PC-9 (cell line): Measurements from ENCODE around the gene NPR1. TPM values are rescaled to one million over a fixed set of nuclear protein-coding genes. Genes with fewer than 3 reads are reported as not detected.

Source experiments
- BruUV-seq: library from RNA; stranded (reverse); fragments of 400-500 nt; replicated peaks from 2 replicates; lab custom pipeline; 2021; lab: Mats Ljungman, UMichigan
- CTCF ChIA-PET: fragments of 300-600 bp; sonication (Branson Sonifier 250); formaldehyde crosslinking; loops from one replicate; lab custom pipeline; 2022; ENCODE audit warnings: antibody characterized with exemption; lab: Charles Lee
- POLR2A ChIA-PET: fragments of 300-600 bp; sonication (Branson Sonifier 250); formaldehyde crosslinking; loops from one replicate; lab custom pipeline; 2022; ENCODE audit warnings: antibody characterized with exemption; ENCODE audit not compliant: unreplicated experiment; lab: Charles Lee
- DNase-seq, 2 experiments: peaks; one replicate each; pipeline versions ENCODE4 v3.0.0 to v3.0.0-alpha.2; 2015 to 2022; ENCODE audit warnings: mixed read lengths in 1 of 2
- H2AFZ ChIP-seq: fragments of 200-600 bp; sonication (generic); 2 replicates; pipeline ENCODE4 v1.8.1; 2017; ENCODE audit warnings: antibody characterized with exemption
- H3F3A ChIP-seq: fragments of 200-600 bp; sonication (generic); 2 replicates; pipeline ENCODE4 v1.8.1; 2017; ENCODE audit warnings: antibody characterized with exemption, mild to moderate bottlenecking, low read depth; ENCODE audit not compliant: insufficient read depth
- H3K27ac ChIP-seq: fragments of 200-600 bp; sonication (generic); 2 replicates; pipeline ENCODE4 v1.6.1; 2016; ENCODE audit warnings: mixed run types
- H3K27me3 ChIP-seq: fragments of 200-600 bp; sonication (generic); 2 replicates; pipeline ENCODE4 v1.6.1; 2016; ENCODE audit warnings: low read depth, mixed run types; ENCODE audit not compliant: insufficient read depth
- H3K36me3 ChIP-seq: fragments of 200-600 bp; sonication (generic); 2 replicates; pipeline ENCODE4 v1.6.1; 2016; ENCODE audit warnings: low read depth, mixed run types
- H3K4me1 ChIP-seq: fragments of 200-600 bp; sonication (generic); replicated peaks from 2 replicates; pipeline ENCODE4 v1.6.1; 2016; ENCODE audit warnings: mixed run types; ENCODE audit not compliant: insufficient read depth
- H3K4me2 ChIP-seq: fragments of 200-600 bp; sonication (generic); 2 replicates; pipeline ENCODE4 v1.6.1; 2017; ENCODE audit warnings: mixed run types
- H3K4me3 ChIP-seq: fragments of 200-600 bp; sonication (generic); 2 replicates; pipeline ENCODE4 v1.6.1; 2016; ENCODE audit warnings: mixed run types
- H3K79me2 ChIP-seq: fragments of 200-600 bp; sonication (generic); 2 replicates; pipeline ENCODE4 v1.6.1; 2017; ENCODE audit warnings: low read depth, mixed run types
- H3K9me2 ChIP-seq: fragments of 200-600 bp; sonication (generic); 2 replicates; pipeline ENCODE4 v1.8.1; 2017; ENCODE audit warnings: mild to moderate bottlenecking; ENCODE audit not compliant: insufficient read depth
- H3K9me3 ChIP-seq: fragments of 200-600 bp; sonication (generic); 2 replicates; pipeline ENCODE4 v1.8.1; 2016; ENCODE audit warnings: low read depth; ENCODE audit not compliant: insufficient read depth
- H4K20me1 ChIP-seq: fragments of 200-600 bp; sonication (generic); 2 replicates; pipeline ENCODE4 v1.8.1; 2017; ENCODE audit not compliant: insufficient read depth
- EZH2 ChIP-seq: fragments of 200-600 bp; sonication (generic); IDR thresholded peaks from 2 replicates; pipeline ENCODE4 v1.8.0; 2017; ENCODE audit warnings: antibody characterized with exemption, low read depth
- intact Hi-C: fragments of 100-400 bp; cut with micrococcal nuclease; formaldehyde crosslinking; loops from one replicate; pipeline ENCODE4 v1.10.0; 2022; ENCODE audit not compliant: unreplicated experiment
- total RNA-seq: library from RNA; stranded (reverse); gene quantifications from 2 replicates; pipeline ENCODE4 v1.2.3, GENCODE V29; 2021
- TF ChIP-seq, protein P1 (sequence below): fragments of 200-600 bp; sonication (generic); conservative IDR thresholded peaks from 2 replicates; pipeline ENCODE4 v1.6.1; 2017; ENCODE audit warnings: mixed run types, antibody characterized with exemption, mild to moderate bottlenecking, moderate library complexity

NPR1 gene
- total RNA-seq, 1 experiment from 2014 or later, result 0.98 TPM

GRCh38 chr1:153661111-153661708, 17.3 kb upstream of the NPR1 start:
- no peaks in the 10 kb centered on the region for H3K9me2 ChIP-seq
- ChIA-PET POLR2A (interaction anchor here (0.6 kb wide), 1 partner anchor 27 kb away, joined by 6 read pairs; the partner anchor contains the start of gene CHTOP), CTCF (no interaction called here)
- DNase-seq, result no peak
- no peaks in the 10 kb centered on the region for H3K9me3 ChIP-seq
- TF ChIP-seq, protein P1, sequence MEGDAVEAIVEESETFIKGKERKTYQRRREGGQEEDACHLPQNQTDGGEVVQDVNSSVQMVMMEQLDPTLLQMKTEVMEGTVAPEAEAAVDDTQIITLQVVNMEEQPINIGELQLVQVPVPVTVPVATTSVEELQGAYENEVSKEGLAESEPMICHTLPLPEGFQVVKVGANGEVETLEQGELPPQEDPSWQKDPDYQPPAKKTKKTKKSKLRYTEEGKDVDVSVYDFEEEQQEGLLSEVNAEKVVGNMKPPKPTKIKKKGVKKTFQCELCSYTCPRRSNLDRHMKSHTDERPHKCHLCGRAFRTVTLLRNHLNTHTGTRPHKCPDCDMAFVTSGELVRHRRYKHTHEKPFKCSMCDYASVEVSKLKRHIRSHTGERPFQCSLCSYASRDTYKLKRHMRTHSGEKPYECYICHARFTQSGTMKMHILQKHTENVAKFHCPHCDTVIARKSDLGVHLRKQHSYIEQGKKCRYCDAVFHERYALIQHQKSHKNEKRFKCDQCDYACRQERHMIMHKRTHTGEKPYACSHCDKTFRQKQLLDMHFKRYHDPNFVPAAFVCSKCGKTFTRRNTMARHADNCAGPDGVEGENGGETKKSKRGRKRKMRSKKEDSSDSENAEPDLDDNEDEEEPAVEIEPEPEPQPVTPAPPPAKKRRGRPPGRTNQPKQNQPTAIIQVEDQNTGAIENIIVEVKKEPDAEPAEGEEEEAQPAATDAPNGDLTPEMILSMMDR, result no peak
- TF ChIP-seq EZH2, result no peak
- H3K27me3 ChIP-seq, result no peaks in the 10 kb centered on the region
- H3F3A ChIP-seq, result peaks cover 64% of the 10 kb centered on the region
- peaks cover 36% of the 10 kb centered on the region for H3K36me3 ChIP-seq
- no peaks in the 10 kb centered on the region; the same call in 1 of the 2 replicates for H4K20me1 ChIP-seq
- no peak overlapping the region for H3K27ac ChIP-seq
- no peak overlapping the region for H3K4me3 ChIP-seq
- H3K4me2 ChIP-seq, result no peak overlapping the region
- H3K4me1 ChIP-seq, result peaks cover 6% of the 10 kb centered on the region
- H2AFZ ChIP-seq, result no peak overlapping the region
- no TSS peak for BruUV-seq
- H3K79me2 ChIP-seq, result peaks cover 13% of the 10 kb centered on the region
- intact Hi-C loops, result no loop called here

- no peaks in the 10 kb centered on the region for H3K27me3 ChIP-seq
- no peak overlapping the region for H3K4me2 ChIP-seq
- peaks cover 71% of the 10 kb centered on the region for H3F3A ChIP-seq
- no peak overlapping the region for H2AFZ ChIP-seq
- ChIA-PET CTCF (no interaction called here), POLR2A (interaction anchor here (0.6 kb wide), 1 partner anchor 96 kb away, joined by 3 read pairs; no protein-coding TSS in a partner anchor)
- DNase-seq, result no peak
- H3K4me3 ChIP-seq, result no peak overlapping the region
- H4K20me1 ChIP-seq, result no peaks in the 10 kb centered on the region; the same call in 1 of the 2 replicates
- no peaks in the 10 kb centered on the region for H3K9me3 ChIP-seq
- BruUV-seq, result TSS peak; percentile 5
- H3K36me3 ChIP-seq, result peaks cover 45% of the 10 kb centered on the region
- TF ChIP-seq, protein P1, result no peak
- no peak for TF ChIP-seq EZH2
- H3K27ac ChIP-seq, result 0 out of 2 replicates have a peak overlapping the region, but pooled peaks have one; percentile 22
- intact Hi-C loops, result no loop called here
- peaks cover 24% of the 10 kb centered on the region for H3K79me2 ChIP-seq
- H3K4me1 ChIP-seq, result peaks cover 6% of the 10 kb centered on the region
- no peaks in the 10 kb centered on the region for H3K9me2 ChIP-seq
These were observed 16.2 kb upstream of the NPR1 start for GRCh38 chr1:153662269-153662668.

- ChIA-PET CTCF (no interaction called here), POLR2A (no interaction called here)
- H4K20me1 ChIP-seq, result no peaks in the 10 kb centered on the region; the same call in 1 of the 2 replicates
These were observed 15.3 kb upstream of the NPR1 start for GRCh38 chr1:153663211-153663610.

More at GRCh38 chr1:153663211-153663610, 15.3 kb upstream of the NPR1 start:
- peaks cover 32% of the 10 kb centered on the region for H3K79me2 ChIP-seq
- no TSS peak for BruUV-seq
- TF ChIP-seq, protein P1, result no peak
- no peak for TF ChIP-seq EZH2
- no peak for DNase-seq
- H3K4me2 ChIP-seq, result no peak overlapping the region
- H3K9me3 ChIP-seq, result no peaks in the 10 kb centered on the region
- no peaks in the 10 kb centered on the region for H3K27me3 ChIP-seq
- H3K27ac ChIP-seq, result no peak overlapping the region
- H2AFZ ChIP-seq, result no peak overlapping the region
- H3K4me3 ChIP-seq, result no peak overlapping the region
- intact Hi-C loops, result no loop called here
- H3F3A ChIP-seq, result peaks cover 81% of the 10 kb centered on the region
- peaks cover 54% of the 10 kb centered on the region for H3K36me3 ChIP-seq
- H3K9me2 ChIP-seq, result no peaks in the 10 kb centered on the region
- peaks cover 6% of the 10 kb centered on the region for H3K4me1 ChIP-seq
